ENCODE data around the gene TRIP12. TPM values are rescaled to one million over a fixed set of nuclear protein-coding genes. Genes with fewer than 3 reads are reported as not detected.
"Not testable (repeated sequence)": the region's sequence is repeated elsewhere in the genome, so short reads cannot be mapped to it uniquely, and the experiment has no call there.

TRIP12 gene
- total and polyA plus RNA-seq, 2 donors (not counting 1 experiment from before 2014, with no cell fraction given) = 30.9 to 274 TPM

GRCh38 chr2:229794636-229795035 lies 127.2 kb downstream of the TRIP12 start:
- H3K9me3 ChIP-seq (ENCODE audit: control extremely low read depth in 1 of 3, control insufficient read depth in 2 of 3, insufficient read depth in 1 of 3, low read length in 2 of 3) = peaks cover 0 to 1% (median 0%) of the 10 kb centered on the region in 3 donors
- no peak overlapping the region for H2AFZ ChIP-seq (ENCODE audit: insufficient read depth, low read depth, low read length, poor library complexity, severe bottlenecking)
- CTCF ChIA-PET = interaction anchor here (1.3 kb wide), 1 partner anchor 15 kb away, joined by 6 read pairs; no protein-coding TSS in a partner anchor
- H3K4me2 ChIP-seq (replicated peaks; ENCODE audit: low read depth, low read length, poor library complexity, severe bottlenecking) = no peak overlapping the region
- no peak overlapping the region for H3K9ac ChIP-seq (ENCODE audit: low read length)
- no peaks in the 10 kb centered on the region for H3K79me2 ChIP-seq (ENCODE audit: control insufficient read depth, insufficient read depth, low read length)
- H3K36me3 ChIP-seq (replicated peaks in 1 of 2; ENCODE audit: control extremely low read depth in 1 of 2, control insufficient read depth in 1 of 2, extremely low read depth in 1 of 2, insufficient read depth in 2 of 2, low read length in 1 of 2) = peaks cover 22 to 90% of the 10 kb centered on the region in 2 experiments
- no peaks in the 10 kb centered on the region for H4K20me1 ChIP-seq (ENCODE audit: control insufficient read depth, insufficient read depth, low read length, poor library complexity, severe bottlenecking)
- Mint-ChIP-seq H3K27me3 (no peaks in the 10 kb centered on the region), H3K4me3 (no peak overlapping the region), H3K9me3 (ENCODE audit: insufficient read depth) (no peaks in the 10 kb centered on the region), H3K4me1 (no peaks in the 10 kb centered on the region), H3K27ac (no peak overlapping the region)
- no peak overlapping the region for H3K4me3 ChIP-seq (ENCODE audit: control extremely low read depth in 1 of 5, extremely low read depth in 1 of 5, insufficient read depth in 1 of 5, low read depth in 2 of 5, low read length in 4 of 5)
- no peak for TF ChIP-seq CTCF (IDR thresholded peaks at IDR 0.05)
- no peak for TF ChIP-seq EZH2 (IDR thresholded peaks at IDR 0.05; ENCODE audit: borderline replicate concordance, insufficient read depth, low read depth, low read length, poor library complexity, severe bottlenecking)
- DNase-seq (no peak), ATAC-seq (ENCODE audit: low read depth) (no peak)
- no peaks in the 10 kb centered on the region for H3K4me1 ChIP-seq (ENCODE audit: control insufficient read depth in 2 of 2, insufficient read depth in 2 of 2, low read length in 2 of 2)
- intact Hi-C loops (cut with micrococcal nuclease) = no loop called here
- no peak overlapping the region for H3K27ac ChIP-seq (ENCODE audit: low read length in 2 of 2)
- POLR2A ChIA-PET = no interaction called here
- no peaks in the 10 kb centered on the region for H3K27me3 ChIP-seq (replicated peaks in 1 of 4; ENCODE audit: control extremely low read depth in 1 of 4, control insufficient read depth in 3 of 4, insufficient read depth in 4 of 4, low read length in 3 of 4)
- no CpG with 5 or more reads among the region's 1 CpG for whole genome bisulfite sequencing (ENCODE audit: insufficient coverage)

GRCh38 chr2:229786289-229786688 lies 135.5 kb downstream of the TRIP12 start:
- not testable (repeated sequence) for H3K27ac Mint-ChIP-seq

More at GRCh38 chr2:229786289-229786688, 135.5 kb downstream of the TRIP12 start:
- POLR2A ChIA-PET; CTCF ChIA-PET; intact Hi-C loops (cut with micrococcal nuclease); ATAC-seq (ENCODE audit: low read depth); H3K27me3 ChIP-seq (replicated peaks in 1 of 4; ENCODE audit: control extremely low read depth in 1 of 4, control insufficient read depth in 3 of 4, insufficient read depth in 4 of 4, low read length in 3 of 4); H3K4me1 Mint-ChIP-seq; H3K4me3 Mint-ChIP-seq; H3K4me2 ChIP-seq (replicated peaks; ENCODE audit: low read depth, low read length, poor library complexity, severe bottlenecking); H3K4me1 ChIP-seq (ENCODE audit: control insufficient read depth in 2 of 2, insufficient read depth in 2 of 2, low read length in 2 of 2); H3K9me3 ChIP-seq (ENCODE audit: control extremely low read depth in 1 of 3, control insufficient read depth in 2 of 3, insufficient read depth in 1 of 3, low read length in 2 of 3); H3K9me3 Mint-ChIP-seq (ENCODE audit: insufficient read depth); H3K9ac ChIP-seq (ENCODE audit: low read length); H3K27me3 Mint-ChIP-seq; H3K79me2 ChIP-seq (ENCODE audit: control insufficient read depth, insufficient read depth, low read length); H3K4me3 ChIP-seq (ENCODE audit: control extremely low read depth in 1 of 5, extremely low read depth in 1 of 5, insufficient read depth in 1 of 5, low read depth in 2 of 5, low read length in 4 of 5); H4K20me1 ChIP-seq (ENCODE audit: control insufficient read depth, insufficient read depth, low read length, poor library complexity, severe bottlenecking); DNase-seq; H2AFZ ChIP-seq (ENCODE audit: insufficient read depth, low read depth, low read length, poor library complexity, severe bottlenecking); H3K27ac ChIP-seq (ENCODE audit: low read length in 2 of 2): not testable (repeated sequence)
- peaks cover 9 to 62% of the 10 kb centered on the region in 2 experiments for H3K36me3 ChIP-seq (replicated peaks in 1 of 2; ENCODE audit: control extremely low read depth in 1 of 2, control insufficient read depth in 1 of 2, extremely low read depth in 1 of 2, insufficient read depth in 2 of 2, low read length in 1 of 2)
- WGBS (ENCODE audit: insufficient coverage) = no CpG with 5 or more reads among the region's 11 CpGs
